Embryonic facial prominence (tissue), 1 donor: ENCODE results near the gene U2SURP.

Experiments
- DNase-seq: peaks from one replicate; pipeline ENCODE4 v3.0.0-alpha.2; 2016; ENCODE audit errors: extremely low spot score

Gene U2SURP

GRCh38 chr3:143001369-143002082 is at the start of gene U2SURP:
Gene U2SURP, plus strand, starts transcription at chr3:143001570. Its CDS starts 59 bp downstream, at chr3:143001629.
- peak; percentile 98 for DNase-seq

DNA sequence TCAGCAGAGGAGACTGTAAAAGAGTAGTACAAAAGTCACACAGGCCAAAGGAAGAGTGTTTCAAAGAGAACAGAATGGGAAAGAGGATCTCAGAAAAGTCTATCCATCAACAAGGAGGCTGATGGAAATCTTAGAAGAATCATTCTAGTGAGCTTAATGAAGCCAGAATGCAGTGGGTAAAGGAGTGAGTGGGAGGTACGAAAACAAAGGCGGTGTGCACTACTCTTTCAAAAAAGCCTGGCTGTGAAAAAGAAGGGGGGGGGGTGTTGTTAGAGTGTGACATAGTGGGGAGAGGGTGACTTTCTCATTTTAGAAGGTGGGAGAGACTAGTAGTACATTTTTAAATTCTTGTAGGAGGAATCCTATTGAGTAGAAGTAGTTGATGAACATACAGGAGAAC is 49.6 kb upstream of the U2SURP start:
- no peak for DNase-seq

- DNase-seq, result no peak
Observed at GRCh38 chr3:142952272-142953193, 48.8 kb upstream of the U2SURP start.

DNA sequence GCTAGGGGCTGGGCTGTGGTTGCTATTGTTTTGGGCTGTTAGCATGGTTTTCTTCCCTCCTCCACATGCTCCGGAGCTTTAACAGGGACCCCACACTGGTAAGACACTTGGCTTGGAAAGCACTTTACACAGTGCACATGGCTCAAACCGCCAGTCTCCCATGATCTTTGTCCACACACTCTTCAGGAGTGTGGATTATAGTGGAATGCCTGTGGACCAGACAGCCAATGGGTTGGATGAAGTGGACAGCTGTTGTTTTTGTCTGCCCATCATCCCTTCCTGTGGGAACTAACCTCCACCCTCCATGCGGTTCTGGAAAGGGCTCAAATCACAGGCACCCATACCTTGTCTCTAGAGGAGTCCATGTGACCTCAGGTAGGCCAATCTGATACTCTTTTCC is 47.9 kb upstream of the U2SURP start:
- DNase-seq, result no peak

DNA sequence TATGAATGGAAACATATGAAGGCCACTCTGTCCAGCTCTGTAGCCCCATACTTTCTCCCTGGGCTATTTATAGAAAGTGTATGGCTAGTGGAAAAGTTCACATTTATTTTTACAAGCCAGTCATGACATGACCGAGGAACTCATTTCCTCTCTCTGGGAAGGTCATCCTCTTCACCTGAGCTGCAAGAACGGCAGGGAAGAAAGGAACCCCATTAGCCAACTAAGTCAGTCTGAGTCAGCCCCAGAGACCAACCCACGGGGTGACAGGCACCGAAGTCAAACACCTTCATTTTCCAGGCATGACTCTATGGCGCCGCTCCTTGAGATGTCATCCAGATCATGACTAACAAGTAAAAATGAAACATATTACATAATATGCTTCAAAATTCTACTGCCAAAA is 42.7 kb upstream of the U2SURP start:
- DNase-seq, result no peak

GRCh38 chr3:142960322-142960850 is 41.0 kb upstream of the U2SURP start:
- DNase-seq, result no peak

GRCh38 chr3:142961539-142961938 is 39.8 kb upstream of the U2SURP start:
- DNase-seq, result no peak

- DNase-seq, result no peak
Observed at GRCh38 chr3:142962175-142962519, 39.2 kb upstream of the U2SURP start.

GRCh38 chr3:142962520-142963233 is 38.7 kb upstream of the U2SURP start:
- no peak for DNase-seq

DNA sequence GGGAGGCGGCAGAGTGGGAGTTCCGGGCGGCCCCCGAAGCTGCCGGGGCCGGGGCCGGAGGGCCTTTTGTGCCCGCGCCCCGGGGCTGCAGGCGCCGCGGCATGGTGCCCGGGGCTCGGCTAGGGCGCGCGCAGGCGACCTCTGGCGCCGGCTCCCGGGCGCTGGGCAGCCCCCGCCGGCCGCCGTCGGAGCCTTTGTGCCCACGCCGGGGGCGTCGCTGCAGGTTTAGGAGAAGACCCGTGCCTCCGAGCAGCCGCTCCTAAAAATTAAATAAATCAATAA is 38.2 kb upstream of the U2SURP start:
- DNase-seq, result no peak

DNA sequence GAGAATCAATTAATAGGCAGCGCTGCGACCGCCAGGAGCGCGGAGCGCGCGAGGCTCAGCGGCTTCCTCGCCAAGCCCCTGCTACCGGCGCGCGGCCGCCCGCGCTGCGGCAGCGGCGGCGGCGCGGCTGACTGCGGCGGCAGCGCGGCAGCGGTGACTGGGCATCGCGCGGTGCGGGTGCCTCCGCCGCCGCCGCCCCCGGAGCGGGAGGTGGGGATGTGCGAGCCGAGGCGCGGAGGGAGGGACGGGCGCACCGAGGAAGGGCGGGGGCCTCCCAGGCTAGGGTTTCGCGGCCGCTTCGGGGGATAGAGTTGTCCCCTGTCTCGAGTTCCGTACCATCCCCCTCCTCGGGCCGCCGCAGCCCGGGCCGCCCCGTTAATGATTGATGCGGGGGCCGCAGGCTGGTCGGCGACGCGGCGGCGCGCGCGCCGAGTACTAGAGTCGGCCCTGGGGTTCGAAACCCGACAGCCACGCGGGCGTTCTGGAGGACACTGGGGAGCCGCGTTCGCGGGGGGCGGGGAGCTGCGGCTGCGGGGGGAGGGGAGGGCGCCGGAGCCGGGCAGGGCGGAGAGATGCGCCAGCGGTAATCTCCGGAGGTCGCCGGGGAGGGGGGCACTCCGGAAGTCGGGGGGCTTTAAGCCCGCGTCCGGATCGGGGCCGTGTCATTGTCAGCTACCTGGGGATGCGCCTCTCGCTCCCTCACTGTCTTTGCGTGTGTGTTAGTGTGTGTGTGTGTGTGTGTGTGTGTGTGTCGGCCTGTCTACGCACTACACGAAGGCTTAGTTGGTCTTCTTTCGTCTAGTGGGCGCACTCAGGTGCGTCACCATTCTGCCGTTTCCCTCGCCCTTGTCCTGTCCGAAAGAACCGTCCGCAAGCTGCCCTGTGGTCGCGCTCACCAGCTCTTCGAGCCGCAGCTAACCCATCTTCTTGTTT is 37.6 kb upstream of the U2SURP start, which contains the start of gene PAQR9:
Gene PAQR9 (minus strand): TSS at position 159 of the 933 bp plus-strand sequence. CDS start 338 bp downstream, outside the sequence.
- no peak for DNase-seq

DNA sequence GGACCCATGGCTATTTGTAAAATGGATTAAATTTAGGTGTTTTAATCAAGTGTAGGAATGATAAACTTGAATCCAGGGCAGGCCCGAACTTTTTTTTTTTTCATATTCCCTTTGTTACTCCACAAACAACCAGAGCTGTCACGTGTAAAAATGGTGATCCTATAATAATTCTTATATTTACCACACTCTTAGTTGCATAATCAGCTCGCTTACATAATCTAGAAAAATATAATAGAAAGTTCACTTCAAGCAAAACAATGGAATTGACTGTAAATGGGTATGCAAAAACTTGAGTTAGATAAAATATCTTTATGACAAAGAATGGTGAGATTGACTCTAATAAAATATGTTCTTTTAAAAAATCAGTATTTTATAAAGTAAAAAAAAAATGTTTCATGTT is 35.8 kb upstream of the U2SURP start:
- no peak for DNase-seq

- DNase-seq, result no peak
Observed at GRCh38 chr3:142966808-142967207, 34.6 kb upstream of the U2SURP start.

DNA sequence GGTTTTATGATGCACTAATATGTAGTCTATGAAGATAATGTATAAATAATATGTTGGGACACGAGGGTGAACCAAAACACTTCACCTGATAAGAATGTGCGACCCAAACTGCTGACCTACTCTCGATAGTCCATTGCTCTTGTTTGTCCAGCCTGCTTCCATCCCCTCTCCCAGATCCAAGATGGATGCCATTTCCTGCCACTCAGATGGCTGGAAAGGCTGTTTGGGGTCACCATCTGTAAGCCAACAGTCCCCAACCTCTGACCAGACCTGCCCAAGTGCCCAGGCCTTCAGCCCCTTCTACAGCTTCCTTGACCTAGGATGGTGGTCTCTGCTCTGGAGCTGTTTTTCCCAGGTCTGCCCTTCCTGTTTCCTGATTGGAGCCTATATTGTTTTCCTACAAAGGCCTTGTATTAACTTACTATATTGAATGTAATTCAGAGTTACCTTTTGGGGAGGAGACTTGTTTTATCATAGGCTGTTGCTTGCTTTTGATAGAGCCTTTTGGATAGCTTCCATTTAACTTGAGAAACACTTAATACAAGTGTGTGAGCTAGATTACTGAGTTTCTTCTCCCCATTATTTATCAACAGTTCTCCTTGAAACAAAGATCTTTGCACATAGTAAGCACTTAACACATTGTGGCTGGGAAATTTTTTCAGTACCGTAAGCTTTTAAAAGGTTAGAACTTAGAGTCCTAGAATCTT is 32.9 kb upstream of the U2SURP start:
- DNase-seq, result no peak

GRCh38 chr3:142971431-142971830 is 29.9 kb upstream of the U2SURP start:
- no peak for DNase-seq

- no peak for DNase-seq
Observed at GRCh38 chr3:142972092-142972753, 29.1 kb upstream of the U2SURP start.

DNA sequence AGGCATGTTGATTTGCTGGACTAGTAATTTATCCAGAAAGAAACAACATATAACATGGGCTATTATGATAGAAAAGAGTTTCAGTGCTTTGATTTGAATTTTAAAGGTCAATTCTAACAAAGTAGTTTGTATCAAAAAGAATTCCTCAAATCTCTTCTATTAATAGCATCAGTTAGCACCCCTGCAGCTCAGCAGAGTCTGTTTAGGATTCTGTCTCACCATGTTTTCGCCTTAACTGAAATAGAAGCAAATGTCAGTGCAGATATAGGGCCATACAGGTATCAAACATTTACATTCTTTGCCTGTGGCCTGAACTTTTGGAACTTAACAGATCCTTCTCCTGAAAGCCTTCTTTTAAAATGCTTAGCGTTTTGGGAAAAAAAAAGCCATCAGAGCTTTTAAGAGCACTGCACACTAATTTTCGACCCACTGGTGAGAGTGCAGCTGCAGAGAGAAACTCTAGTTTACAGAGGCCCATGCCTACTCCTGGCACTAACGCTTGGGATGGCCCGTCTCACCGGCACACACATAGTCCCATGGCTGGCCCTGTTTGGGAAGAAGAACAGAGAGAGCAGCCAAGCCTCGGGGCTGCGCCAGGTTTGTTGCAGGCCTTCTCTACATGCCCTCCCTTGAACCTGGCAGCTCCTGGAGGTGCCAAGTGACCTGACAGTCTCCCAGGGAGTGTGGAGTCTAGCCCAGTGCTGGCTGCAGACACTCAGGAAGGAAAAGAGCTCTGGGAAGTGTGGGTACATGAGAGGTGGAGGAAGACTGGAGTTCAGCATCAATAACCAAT is 28.0 kb upstream of the U2SURP start:
- DNase-seq, result no peak

DNA sequence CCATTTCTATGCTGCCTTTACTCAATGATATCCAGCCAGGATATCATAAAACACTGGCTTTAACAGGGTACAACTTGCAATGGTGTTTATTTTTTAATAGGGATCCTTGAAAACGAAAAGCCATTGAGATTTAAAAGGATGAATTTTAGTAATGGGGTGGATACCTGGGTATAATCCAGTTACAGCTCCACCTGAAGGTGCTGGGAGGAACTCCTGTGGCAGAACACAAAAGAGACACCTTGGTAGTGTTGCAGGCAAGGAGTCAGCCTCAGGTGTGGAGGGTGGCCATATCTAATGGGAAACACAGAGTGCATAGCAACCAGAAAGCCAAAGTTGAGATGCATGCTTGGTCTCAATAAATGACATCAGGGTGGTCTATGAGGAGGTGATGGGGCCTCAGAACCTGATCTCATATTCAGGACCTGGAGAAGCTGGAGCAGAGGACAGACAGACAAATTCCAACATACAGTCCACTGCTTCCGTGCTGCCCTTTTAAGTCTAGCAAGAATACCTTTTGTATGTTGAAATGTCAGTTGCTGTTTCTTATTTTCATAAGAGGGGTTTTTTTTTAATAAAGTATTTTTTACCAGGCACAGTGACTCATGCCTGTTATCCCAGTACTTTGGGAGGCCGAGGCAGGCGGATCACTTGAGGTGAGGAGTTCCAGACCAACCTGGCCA is 25.9 kb upstream of the U2SURP start:
- DNase-seq, result no peak
